GM18498 (cell line): Measurements from ENCODE around the gene ZMYM1.
"Not testable (repeated sequence)": the region's sequence is repeated elsewhere in the genome, so short reads cannot be mapped to it uniquely, and the experiment has no call there.

ENCODE experiments used
- ATAC-seq: cut with Tn5 transposase; IDR thresholded peaks from one replicate; pipeline ENCODE4 v1.9.1; 2021; ENCODE audit warnings: mild to moderate bottlenecking, moderate library complexity; ENCODE audit not compliant: unreplicated experiment

The ZMYM1 gene

GRCh38 chr1:35079003-35079930, at the start of gene ZMYM1:
Gene ZMYM1, plus strand, starts transcription at chr1:35079385. Its CDS starts 14,603 bp downstream, at chr1:35093988.
- peak; percentile 96 for ATAC-seq

- no peak for ATAC-seq
Measured at GRCh38 chr1:35029761-35030160, 49.4 kb upstream of the ZMYM1 start.

- ATAC-seq = no peak
Measured at GRCh38 chr1:35030338-35030737, 48.8 kb upstream of the ZMYM1 start.

- no peak for ATAC-seq
Measured at GRCh38 chr1:35030756-35031446, 48.3 kb upstream of the ZMYM1 start.

- ATAC-seq = no peak
Measured at GRCh38 chr1:35032384-35032739, 46.8 kb upstream of the ZMYM1 start.

GRCh38 chr1:35033346-35033745, 45.8 kb upstream of the ZMYM1 start:
- no peak for ATAC-seq

GRCh38 chr1:35036621-35037020, 42.6 kb upstream of the ZMYM1 start:
- no peak for ATAC-seq

GRCh38 chr1:35037206-35037605, 42.0 kb upstream of the ZMYM1 start:
- no peak for ATAC-seq

GRCh38 chr1:35038723-35039122, 40.5 kb upstream of the ZMYM1 start:
- ATAC-seq = no peak

GRCh38 chr1:35043498-35043897, 35.7 kb upstream of the ZMYM1 start:
- no peak for ATAC-seq

GRCh38 chr1:35044431-35044830, 34.8 kb upstream of the ZMYM1 start:
- ATAC-seq = no peak

- ATAC-seq = no peak
Measured at GRCh38 chr1:35046730-35047129, 32.5 kb upstream of the ZMYM1 start.

GRCh38 chr1:35047188-35047858, 31.9 kb upstream of the ZMYM1 start:
- no peak for ATAC-seq

GRCh38 chr1:35049116-35049515, 30.1 kb upstream of the ZMYM1 start:
- ATAC-seq = no peak

- no peak for ATAC-seq
Measured at GRCh38 chr1:35053433-35053832, 25.8 kb upstream of the ZMYM1 start.

GRCh38 chr1:35054282-35054681, 24.9 kb upstream of the ZMYM1 start:
- not testable (repeated sequence) for ATAC-seq

GRCh38 chr1:35058321-35058720, 20.9 kb upstream of the ZMYM1 start:
- ATAC-seq = not testable (repeated sequence)

GRCh38 chr1:35058988-35059387, 20.2 kb upstream of the ZMYM1 start:
- ATAC-seq = no peak

GRCh38 chr1:35062518-35063196, 16.5 kb upstream of the ZMYM1 start:
- no peak for ATAC-seq

- no peak for ATAC-seq
Measured at GRCh38 chr1:35064265-35064664, 14.9 kb upstream of the ZMYM1 start.

- no peak for ATAC-seq
Measured at GRCh38 chr1:35069746-35070145, 9.4 kb upstream of the ZMYM1 start.
